ENCODE results near the gene CXCR6. TPM values are rescaled to one million over a fixed set of nuclear protein-coding genes. Genes with fewer than 3 reads are reported as not detected.

Gene CXCR6
- total RNA-seq, 4 donors from 2014 or later = 2.5 to 14.7 (median 2.7) TPM

DNA sequence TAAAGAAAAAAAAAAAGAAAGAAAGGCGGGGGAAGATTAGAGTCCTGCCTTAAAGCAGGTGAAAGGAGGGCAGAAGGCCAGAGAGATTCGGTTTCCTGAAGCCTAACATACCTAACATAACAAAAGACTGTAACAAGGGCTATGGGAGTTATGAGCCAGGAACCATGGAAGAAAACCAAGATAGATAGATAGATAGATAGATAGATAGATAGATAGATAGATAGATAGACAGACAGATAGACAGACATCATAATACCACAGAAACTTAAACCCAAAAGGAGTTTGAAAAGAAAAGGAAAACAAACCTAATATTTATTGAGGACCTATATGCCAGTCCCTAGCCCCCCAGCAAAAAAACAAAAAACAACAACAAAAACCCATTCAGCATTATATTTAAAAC is 54.7 kb downstream of the CXCR6 start:
- no peak for ATAC-seq (ENCODE audit: low FRiP score)
- TF ChIP-seq, protein P1, sequence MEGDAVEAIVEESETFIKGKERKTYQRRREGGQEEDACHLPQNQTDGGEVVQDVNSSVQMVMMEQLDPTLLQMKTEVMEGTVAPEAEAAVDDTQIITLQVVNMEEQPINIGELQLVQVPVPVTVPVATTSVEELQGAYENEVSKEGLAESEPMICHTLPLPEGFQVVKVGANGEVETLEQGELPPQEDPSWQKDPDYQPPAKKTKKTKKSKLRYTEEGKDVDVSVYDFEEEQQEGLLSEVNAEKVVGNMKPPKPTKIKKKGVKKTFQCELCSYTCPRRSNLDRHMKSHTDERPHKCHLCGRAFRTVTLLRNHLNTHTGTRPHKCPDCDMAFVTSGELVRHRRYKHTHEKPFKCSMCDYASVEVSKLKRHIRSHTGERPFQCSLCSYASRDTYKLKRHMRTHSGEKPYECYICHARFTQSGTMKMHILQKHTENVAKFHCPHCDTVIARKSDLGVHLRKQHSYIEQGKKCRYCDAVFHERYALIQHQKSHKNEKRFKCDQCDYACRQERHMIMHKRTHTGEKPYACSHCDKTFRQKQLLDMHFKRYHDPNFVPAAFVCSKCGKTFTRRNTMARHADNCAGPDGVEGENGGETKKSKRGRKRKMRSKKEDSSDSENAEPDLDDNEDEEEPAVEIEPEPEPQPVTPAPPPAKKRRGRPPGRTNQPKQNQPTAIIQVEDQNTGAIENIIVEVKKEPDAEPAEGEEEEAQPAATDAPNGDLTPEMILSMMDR (IDR thresholded peaks at IDR 0.05) = no peak
- no peak for DNase-seq (ENCODE audit: low spot score)

Small RNA genes within 50 kb of the gene (small RNA-seq; reads per million reads assigned to genes)
- not detected for gene RF00019

Other genes with a start within 250 kb of the CXCR6 start
- under 1 TPM in 3 of 4 donors, not detected in 1; 0.09 to 0.72 (median 0.38) TPM for gene SLC6A20, start 146.9 kb upstream of the CXCR6 start, total RNA-seq
- 10 to 100 TPM; 14.7 to 20.1 (median 16.1) TPM for gene LZTFL1, start 101.3 kb upstream of the CXCR6 start, total RNA-seq
- gene CCR9, start 56.9 kb upstream of the CXCR6 start, total RNA-seq = under 1 TPM in 1 of 4 donors, not detected in 3; 0.24 TPM
- 10 to 100 TPM; 44.7 to 51.4 (median 47.3) TPM for gene FYCO1, start 52.4 kb downstream of the CXCR6 start, total RNA-seq
- under 1 TPM in 3 of 4 donors, not detected in 1; 0.06 to 0.12 (median 0.09) TPM for gene XCR1, start 84.0 kb downstream of the CXCR6 start, total RNA-seq

Data from omental fat pad (tissue), 4 donors.